Measurements from ENCODE around the gene TRIM51.
"Not testable (repeated sequence)": the region's sequence is repeated elsewhere in the genome, so short reads cannot be mapped to it uniquely, and the experiment has no call there.

TRIM51 gene

GRCh38 chr11:55882997-55883396, at the start of gene TRIM51:
Gene TRIM51 (plus strand): TSS chr11:55883297. CDS start chr11:55885429, 2,132 bp downstream.
- DNase-seq, result not testable (repeated sequence)

- no peak for DNase-seq
Observed at GRCh38 chr11:55838452-55838851, 44.6 kb upstream of the TRIM51 start, which contains the start of gene OR5D16. Gene OR5D16 (plus strand): TSS chr11:55838752. CDS start chr11:55838752, 0 bp downstream.

- no peak for DNase-seq
Observed at GRCh38 chr11:55847453-55847852, 35.6 kb upstream of the TRIM51 start.

- no peak for DNase-seq
Observed at GRCh38 chr11:55849037-55849436, 34.1 kb upstream of the TRIM51 start.

- DNase-seq, result no peak
Observed at GRCh38 chr11:55852141-55852540, 31.0 kb upstream of the TRIM51 start.

- DNase-seq, result no peak
Observed at GRCh38 chr11:55854704-55855103, 28.4 kb upstream of the TRIM51 start.

- not testable (repeated sequence) for DNase-seq
Observed at GRCh38 chr11:55867354-55867753, 15.7 kb upstream of the TRIM51 start.

- not testable (repeated sequence) for DNase-seq
Observed at GRCh38 chr11:55872731-55873130, 10.4 kb upstream of the TRIM51 start.

- not testable (repeated sequence) for DNase-seq
Observed at GRCh38 chr11:55873146-55873545, 10.0 kb upstream of the TRIM51 start.

GRCh38 chr11:55884995-55885394, 1.9 kb downstream of the TRIM51 start:
- not testable (repeated sequence) for DNase-seq

- not testable (repeated sequence) for DNase-seq
Observed at GRCh38 chr11:55885481-55885880, 2.4 kb downstream of the TRIM51 start.

GRCh38 chr11:55895216-55895615, 12.1 kb downstream of the TRIM51 start:
- no peak for DNase-seq

- DNase-seq, result no peak
Observed at GRCh38 chr11:55902308-55902707, 19.2 kb downstream of the TRIM51 start.

- no peak for DNase-seq
Observed at GRCh38 chr11:55914482-55914881, 31.4 kb downstream of the TRIM51 start, which contains the start of gene OR5W2. Gene OR5W2 (minus strand): TSS chr11:55914582. CDS start chr11:55914582, 0 bp downstream.

GRCh38 chr11:55920537-55920936, 37.4 kb downstream of the TRIM51 start:
- no peak for DNase-seq

- DNase-seq, result no peak
Observed at GRCh38 chr11:55936300-55936699, 53.2 kb downstream of the TRIM51 start, which contains the start of gene OR5I1. Gene OR5I1 (minus strand): TSS chr11:55936400. CDS start chr11:55936400, 0 bp downstream.

Measured in Kasumi-1 (cell line).